Colonic mucosa (tissue), 4 donors: Measurements from ENCODE around the gene SPDYA. TPM values are rescaled to one million over a fixed set of nuclear protein-coding genes. Genes with fewer than 3 reads are reported as not detected.

Experiments used
- DNase-seq: peaks from one replicate; pipeline ENCODE4 v3.0.0-alpha.2; 2020
- H3K27ac ChIP-seq: fragments of 200-600 bp; one replicate; pipeline ENCODE4 v1.8.0; 2021
- H3K27me3 ChIP-seq: fragments of 200-600 bp; one replicate; pipeline ENCODE4 v1.8.0; 2021
- H3K36me3 ChIP-seq: fragments of 200-600 bp; one replicate; pipeline ENCODE4 v1.8.0; 2021
- H3K4me1 ChIP-seq: fragments of 200-600 bp; one replicate; pipeline ENCODE4 v1.8.0; 2021; ENCODE audit warnings: mild to moderate bottlenecking
- H3K4me3 ChIP-seq: fragments of 200-600 bp; one replicate; pipeline ENCODE4 v1.8.0; 2021
- H3K9ac ChIP-seq, 2 donors: one replicate each; pipeline ENCODE4 v1.7.0; 2013; ENCODE audit warnings: control low read depth in 2 of 2, low read depth in 2 of 2, low read length in 2 of 2
- H3K9me3 ChIP-seq: fragments of 200-600 bp; one replicate; pipeline ENCODE4 v1.8.0; 2021
- intact Hi-C: fragments of 100-400 bp; cut with DNase I; formaldehyde crosslinking; loops from one replicate; pipeline ENCODE4 v1.14.1; 2022
- total RNA-seq, 2 donors: library from RNA; stranded (reverse); fragmentation: NEBNext Ultra II Directional in 1 of 2; extraction: Animal tissue kit (Norgen Biotek cat#: 25700) in 1 of 2; gene quantifications; one replicate each; pipeline ENCODE4 v1.2.1, GENCODE V29; 2021
- TF ChIP-seq, protein P1 (sequence below): fragments of 200-600 bp; IDR thresholded peaks from one replicate; pipeline ENCODE4 v1.8.0; 2022; ENCODE audit warnings: antibody characterized with exemption, mild to moderate bottlenecking
- donor health status: healthy.
- donor health status: DM: no; HTN: no; CAD: no.
- donor health status: DM: no; HTN: no; CAD: no.

The SPDYA gene
- total RNA-seq, 2 donors from 2014 or later = 0.42 to 1.1 TPM

DNA sequence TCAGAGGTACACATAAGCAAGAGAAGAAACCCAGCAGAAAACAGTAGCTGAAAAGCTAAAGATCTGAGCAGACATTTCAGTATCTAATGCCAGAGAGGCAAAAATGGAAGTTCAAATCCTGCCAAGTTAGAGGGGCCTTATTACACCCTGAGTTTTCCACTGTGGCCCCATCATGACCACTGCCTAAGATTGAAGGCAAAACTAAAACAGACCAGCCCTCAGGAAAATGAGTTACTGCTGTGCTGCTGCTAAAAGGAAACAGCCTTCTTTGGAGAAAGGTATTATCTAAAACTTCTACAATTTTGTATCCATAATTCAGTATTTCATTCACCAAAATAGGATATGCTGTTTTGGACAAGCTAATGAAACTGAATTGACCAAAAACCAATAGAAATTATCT lies 42.2 kb upstream of the SPDYA start:
- Histone ChIP-seq H3K4me1 (peaks cover 6% of the 10 kb centered on the region), H3K27ac (no peak overlapping the region), H3K9me3 (no peaks in the 10 kb centered on the region), H3K4me3 (no peak overlapping the region), H3K27me3 (no peaks in the 10 kb centered on the region), H3K36me3 (no peaks in the 10 kb centered on the region), H3K9ac (no peak overlapping the region)
- intact Hi-C loops = no loop called here
- DNase-seq = no peak
- TF ChIP-seq, protein P1, sequence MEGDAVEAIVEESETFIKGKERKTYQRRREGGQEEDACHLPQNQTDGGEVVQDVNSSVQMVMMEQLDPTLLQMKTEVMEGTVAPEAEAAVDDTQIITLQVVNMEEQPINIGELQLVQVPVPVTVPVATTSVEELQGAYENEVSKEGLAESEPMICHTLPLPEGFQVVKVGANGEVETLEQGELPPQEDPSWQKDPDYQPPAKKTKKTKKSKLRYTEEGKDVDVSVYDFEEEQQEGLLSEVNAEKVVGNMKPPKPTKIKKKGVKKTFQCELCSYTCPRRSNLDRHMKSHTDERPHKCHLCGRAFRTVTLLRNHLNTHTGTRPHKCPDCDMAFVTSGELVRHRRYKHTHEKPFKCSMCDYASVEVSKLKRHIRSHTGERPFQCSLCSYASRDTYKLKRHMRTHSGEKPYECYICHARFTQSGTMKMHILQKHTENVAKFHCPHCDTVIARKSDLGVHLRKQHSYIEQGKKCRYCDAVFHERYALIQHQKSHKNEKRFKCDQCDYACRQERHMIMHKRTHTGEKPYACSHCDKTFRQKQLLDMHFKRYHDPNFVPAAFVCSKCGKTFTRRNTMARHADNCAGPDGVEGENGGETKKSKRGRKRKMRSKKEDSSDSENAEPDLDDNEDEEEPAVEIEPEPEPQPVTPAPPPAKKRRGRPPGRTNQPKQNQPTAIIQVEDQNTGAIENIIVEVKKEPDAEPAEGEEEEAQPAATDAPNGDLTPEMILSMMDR = no peak

DNA sequence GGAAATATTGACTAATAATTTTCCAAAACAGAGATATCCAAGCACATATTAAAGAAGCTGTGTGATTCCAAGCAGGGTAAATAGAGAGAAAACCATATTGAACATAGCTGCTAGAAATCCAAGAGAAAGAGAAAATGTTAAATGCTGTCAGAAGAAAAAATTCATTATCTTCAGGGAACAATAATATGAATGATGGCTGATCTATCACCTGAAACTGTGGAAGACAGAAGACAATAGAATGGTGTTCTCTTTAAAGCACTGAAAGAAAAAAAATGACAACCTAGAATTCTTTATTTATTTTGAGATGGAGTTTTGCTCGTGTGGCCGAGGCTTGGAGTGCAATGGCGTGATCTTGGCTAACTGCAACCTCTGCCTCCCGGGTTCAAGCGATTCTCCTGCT lies 41.7 kb upstream of the SPDYA start:
- peaks cover 6% of the 10 kb centered on the region for H3K4me1 ChIP-seq

DNA sequence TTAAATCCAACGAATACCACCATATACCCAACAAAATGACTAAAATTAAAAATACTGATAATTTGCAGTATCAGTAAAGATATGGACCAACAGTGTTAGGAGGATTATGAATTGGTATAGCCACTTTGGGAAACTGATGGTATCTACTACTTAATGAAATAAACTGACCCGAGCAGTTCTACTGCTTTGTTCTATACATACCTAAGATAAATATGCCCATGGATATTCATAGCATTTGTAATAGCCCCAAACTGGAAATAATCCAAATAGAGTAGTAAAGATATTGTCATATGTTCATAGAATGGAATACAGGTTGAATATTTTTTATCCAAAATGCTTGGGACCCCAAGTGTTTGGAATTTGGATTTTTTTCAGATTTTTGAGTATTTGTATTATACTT lies 38.3 kb upstream of the SPDYA start:
- Histone ChIP-seq H3K36me3 (no peaks in the 10 kb centered on the region), H3K9me3 (no peaks in the 10 kb centered on the region), H3K27me3 (no peaks in the 10 kb centered on the region), H3K4me1 (no peaks in the 10 kb centered on the region), H3K4me3 (no peak overlapping the region), H3K9ac (no peak overlapping the region), H3K27ac (no peak overlapping the region)
- no peak for DNase-seq
- TF ChIP-seq, protein P1 = no peak
- intact Hi-C loops = no loop called here

More for the DNA sequence above, 41.7 kb upstream of the SPDYA start:
- no peak overlapping the region for H3K27ac ChIP-seq
- H3K27me3 ChIP-seq = no peaks in the 10 kb centered on the region
- intact Hi-C loops = no loop called here
- DNase-seq = no peak
- TF ChIP-seq, protein P1 = no peak
- no peaks in the 10 kb centered on the region for H3K9me3 ChIP-seq
- no peaks in the 10 kb centered on the region for H3K36me3 ChIP-seq
- H3K4me3 ChIP-seq = no peak overlapping the region
- H3K9ac ChIP-seq = no peak overlapping the region

DNA sequence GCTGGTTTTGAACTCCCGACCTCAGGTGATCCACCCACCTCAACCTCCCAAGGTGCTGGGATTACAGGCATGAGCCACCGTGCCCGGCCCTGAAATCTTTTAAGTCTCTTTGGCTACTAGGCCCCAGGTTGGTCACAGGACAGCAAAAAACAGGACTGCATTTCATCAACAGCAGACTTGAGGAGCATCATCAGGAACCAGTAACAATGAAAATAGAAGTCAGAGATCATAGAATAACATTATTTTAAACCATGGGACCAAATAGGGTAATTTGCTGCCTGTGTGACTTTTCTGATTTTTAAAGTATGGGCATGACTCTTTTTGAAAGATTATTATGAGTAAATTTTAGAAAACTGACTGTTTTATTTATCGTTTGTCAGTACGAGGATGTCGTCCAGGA lies 34.2 kb upstream of the SPDYA start:
- H3K36me3 ChIP-seq = peaks cover 12% of the 10 kb centered on the region
- no peak overlapping the region for H3K9ac ChIP-seq
- H3K4me1 ChIP-seq = no peaks in the 10 kb centered on the region
- no peaks in the 10 kb centered on the region for H3K27me3 ChIP-seq
- no peaks in the 10 kb centered on the region for H3K9me3 ChIP-seq
- intact Hi-C loops = no loop called here
- H3K4me3 ChIP-seq = no peak overlapping the region
- TF ChIP-seq, protein P1 = no peak
- no peak for DNase-seq
- no peak overlapping the region for H3K27ac ChIP-seq

DNA sequence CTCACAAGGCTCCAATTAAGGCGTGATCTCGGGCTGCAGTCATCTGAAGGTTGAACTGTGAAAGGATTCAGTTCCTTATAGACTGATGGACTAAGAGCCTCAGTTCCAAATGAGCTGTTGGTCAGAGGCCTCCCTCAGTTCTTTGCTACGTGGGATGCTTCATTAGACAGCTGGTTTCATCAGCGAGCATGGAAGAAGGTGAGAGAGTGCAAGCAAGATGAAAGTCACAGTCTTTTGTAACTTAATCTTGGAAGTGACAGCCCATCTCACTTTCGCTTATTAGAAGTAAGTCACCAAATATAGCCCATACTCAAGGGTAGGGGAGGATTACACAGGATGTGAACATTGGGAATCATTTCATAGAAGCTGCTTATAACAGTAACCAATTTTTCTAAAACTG lies 32.2 kb upstream of the SPDYA start:
- TF ChIP-seq, protein P1 = no peak
- Histone ChIP-seq H3K36me3 (peaks cover 12% of the 10 kb centered on the region), H3K9ac (no peak overlapping the region), H3K27me3 (no peaks in the 10 kb centered on the region), H3K27ac (no peak overlapping the region), H3K4me3 (no peak overlapping the region), H3K4me1 (no peaks in the 10 kb centered on the region), H3K9me3 (no peaks in the 10 kb centered on the region)
- DNase-seq = no peak
- intact Hi-C loops = no loop called here

DNA sequence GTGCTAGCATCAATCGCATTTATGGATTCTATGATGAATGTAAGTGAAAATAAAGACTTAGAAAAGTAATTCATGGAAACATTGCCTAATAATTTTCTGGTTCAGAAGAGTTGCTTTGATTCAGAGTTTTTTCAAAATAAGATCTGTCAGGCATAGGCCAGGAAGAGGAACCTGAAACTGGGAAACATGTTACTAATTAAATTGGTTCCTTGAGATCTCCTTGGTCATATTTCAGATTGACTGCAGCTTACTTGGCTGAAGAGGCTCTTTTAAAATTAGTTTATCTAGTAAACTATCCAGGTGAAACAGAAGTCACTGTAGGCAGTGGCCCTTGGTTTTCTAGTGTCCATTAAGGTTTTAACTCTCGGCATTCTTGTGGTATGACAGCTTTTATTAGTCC lies 31.6 kb upstream of the SPDYA start:
- Histone ChIP-seq H3K36me3 (peaks cover 12% of the 10 kb centered on the region), H3K4me3 (no peak overlapping the region)
- intact Hi-C loops = no loop called here

More for the DNA sequence above, 31.6 kb upstream of the SPDYA start:
- Histone ChIP-seq H3K27me3 (no peaks in the 10 kb centered on the region), H3K4me1 (no peaks in the 10 kb centered on the region), H3K9me3 (no peaks in the 10 kb centered on the region), H3K27ac (no peak overlapping the region), H3K9ac (no peak overlapping the region)
- DNase-seq = no peak
- TF ChIP-seq, protein P1 = no peak
